GM19240 (cell line): ENCODE data around the gene UTP25.
"Not testable (repeated sequence)": the region's sequence is repeated elsewhere in the genome, so short reads cannot be mapped to it uniquely, and the experiment has no call there.

Source experiments
- DNase-seq: peaks from one replicate; pipeline ENCODE4 v3.0.0; 2011; ENCODE audit warnings: low spot score; ENCODE audit not compliant: insufficient read length

The UTP25 gene

GRCh38 chr1:209871430-209871829 lies 43.7 kb downstream of the UTP25 start:
- no peak for DNase-seq

- DNase-seq, result no peak
Measured at GRCh38 chr1:209873067-209873799, 45.5 kb downstream of the UTP25 start.

- DNase-seq, result no peak
Measured at GRCh38 chr1:209875515-209875914, 47.7 kb downstream of the UTP25 start.

GRCh38 chr1:209876078-209876800 lies 48.5 kb downstream of the UTP25 start:
- no peak for DNase-seq

GRCh38 chr1:209877087-209877764 lies 49.5 kb downstream of the UTP25 start:
- no peak for DNase-seq

GRCh38 chr1:209878964-209879363 lies 51.2 kb downstream of the UTP25 start:
- no peak for DNase-seq

- DNase-seq, result no peak
Measured at GRCh38 chr1:209879539-209879938, 51.8 kb downstream of the UTP25 start.

- no peak for DNase-seq
Measured at GRCh38 chr1:209880031-209880430, 52.3 kb downstream of the UTP25 start.

- DNase-seq, result no peak
Measured at GRCh38 chr1:209881619-209882018, 53.8 kb downstream of the UTP25 start.

GRCh38 chr1:209882286-209882685 lies 54.5 kb downstream of the UTP25 start:
- no peak for DNase-seq

- DNase-seq, result no peak
Measured at GRCh38 chr1:209882942-209883340, 55.2 kb downstream of the UTP25 start.

- no peak for DNase-seq
Measured at GRCh38 chr1:209883341-209883971, 55.7 kb downstream of the UTP25 start.

GRCh38 chr1:209884249-209884648 lies 56.5 kb downstream of the UTP25 start:
- no peak for DNase-seq

GRCh38 chr1:209884665-209885117 lies 56.9 kb downstream of the UTP25 start:
- no peak for DNase-seq

- DNase-seq, result no peak
Measured at GRCh38 chr1:209885403-209886218, 57.8 kb downstream of the UTP25 start.

GRCh38 chr1:209886219-209886536 lies 58.4 kb downstream of the UTP25 start:
- no peak for DNase-seq

GRCh38 chr1:209888291-209889076 lies 60.7 kb downstream of the UTP25 start:
- not testable (repeated sequence) for DNase-seq

- no peak for DNase-seq
Measured at GRCh38 chr1:209889077-209889418, 61.3 kb downstream of the UTP25 start.

GRCh38 chr1:209890641-209891330 lies 63.0 kb downstream of the UTP25 start:
- DNase-seq, result no peak

GRCh38 chr1:209893751-209894150 lies 66.0 kb downstream of the UTP25 start:
- no peak for DNase-seq
